Measurements from ENCODE around the gene WDR88. TPM values are rescaled to one million over a fixed set of nuclear protein-coding genes. Genes with fewer than 3 reads are reported as not detected.
"Not testable (repeated sequence)": the region's sequence is repeated elsewhere in the genome, so short reads cannot be mapped to it uniquely, and the experiment has no call there.

The WDR88 gene
- total and polyA plus RNA-seq, 2 donors from 2014 or later: not detected

DNA sequence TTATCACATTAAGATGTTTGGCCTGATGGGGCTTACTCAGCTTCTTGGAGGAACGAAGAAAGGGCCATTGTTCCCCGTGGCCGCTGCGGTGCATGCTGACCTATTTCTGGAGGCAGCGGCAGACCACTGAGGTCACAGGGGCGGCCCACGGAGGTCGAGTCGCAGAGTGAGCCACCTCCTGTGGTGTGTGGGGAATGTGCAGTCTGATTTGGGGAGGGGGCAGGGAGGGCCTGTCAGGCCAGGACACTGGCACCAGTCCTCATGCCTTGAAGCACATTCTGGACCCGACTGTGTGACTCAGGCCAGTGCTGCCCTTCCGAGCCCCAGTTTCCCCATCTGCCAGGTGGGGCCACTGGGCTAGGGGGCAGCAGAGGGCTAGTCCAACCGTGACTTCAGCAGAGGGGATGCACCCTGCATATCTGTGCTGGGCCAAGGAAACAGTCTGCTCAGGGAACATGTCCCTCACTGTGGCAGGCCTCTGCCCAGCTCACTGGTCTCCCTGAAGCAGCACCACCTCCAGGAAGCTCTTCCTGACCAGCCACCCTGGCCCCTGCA lies 87.4 kb downstream of the WDR88 start:
- no peak overlapping the region for H3K27ac ChIP-seq (ENCODE audit: low read depth in 2 of 2, low read length in 2 of 2)
- H3K4me1 ChIP-seq (ENCODE audit: control insufficient read depth in 2 of 3, insufficient read depth in 2 of 3, low read depth in 1 of 3, low read length in 3 of 3): no peaks in the 10 kb centered on the region
- DNase-seq (no peak), FAIRE-seq (no peak)
- intact Hi-C loops (cut with DNase I): no loop called here
- no peak overlapping the region for H3K9ac ChIP-seq (ENCODE audit: low read length in 3 of 3)
- no peaks in the 10 kb centered on the region for H3K36me3 ChIP-seq (ENCODE audit: control insufficient read depth in 2 of 3, insufficient read depth in 3 of 3, low read length in 3 of 3)
- TF ChIP-seq, protein P1, sequence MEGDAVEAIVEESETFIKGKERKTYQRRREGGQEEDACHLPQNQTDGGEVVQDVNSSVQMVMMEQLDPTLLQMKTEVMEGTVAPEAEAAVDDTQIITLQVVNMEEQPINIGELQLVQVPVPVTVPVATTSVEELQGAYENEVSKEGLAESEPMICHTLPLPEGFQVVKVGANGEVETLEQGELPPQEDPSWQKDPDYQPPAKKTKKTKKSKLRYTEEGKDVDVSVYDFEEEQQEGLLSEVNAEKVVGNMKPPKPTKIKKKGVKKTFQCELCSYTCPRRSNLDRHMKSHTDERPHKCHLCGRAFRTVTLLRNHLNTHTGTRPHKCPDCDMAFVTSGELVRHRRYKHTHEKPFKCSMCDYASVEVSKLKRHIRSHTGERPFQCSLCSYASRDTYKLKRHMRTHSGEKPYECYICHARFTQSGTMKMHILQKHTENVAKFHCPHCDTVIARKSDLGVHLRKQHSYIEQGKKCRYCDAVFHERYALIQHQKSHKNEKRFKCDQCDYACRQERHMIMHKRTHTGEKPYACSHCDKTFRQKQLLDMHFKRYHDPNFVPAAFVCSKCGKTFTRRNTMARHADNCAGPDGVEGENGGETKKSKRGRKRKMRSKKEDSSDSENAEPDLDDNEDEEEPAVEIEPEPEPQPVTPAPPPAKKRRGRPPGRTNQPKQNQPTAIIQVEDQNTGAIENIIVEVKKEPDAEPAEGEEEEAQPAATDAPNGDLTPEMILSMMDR (IDR thresholded peaks at IDR 0.05; ENCODE audit: borderline replicate concordance, extremely low read depth, insufficient read depth): no peak
- no peak overlapping the region for H3K4me3 ChIP-seq (ENCODE audit: low read length in 3 of 3)
- H3K9me3 ChIP-seq (ENCODE audit: control insufficient read depth in 2 of 3, insufficient read depth in 1 of 3, low read length in 3 of 3): no peaks in the 10 kb centered on the region
- no peaks in the 10 kb centered on the region for H3K27me3 ChIP-seq (ENCODE audit: control insufficient read depth, insufficient read depth, low read length)

DNA sequence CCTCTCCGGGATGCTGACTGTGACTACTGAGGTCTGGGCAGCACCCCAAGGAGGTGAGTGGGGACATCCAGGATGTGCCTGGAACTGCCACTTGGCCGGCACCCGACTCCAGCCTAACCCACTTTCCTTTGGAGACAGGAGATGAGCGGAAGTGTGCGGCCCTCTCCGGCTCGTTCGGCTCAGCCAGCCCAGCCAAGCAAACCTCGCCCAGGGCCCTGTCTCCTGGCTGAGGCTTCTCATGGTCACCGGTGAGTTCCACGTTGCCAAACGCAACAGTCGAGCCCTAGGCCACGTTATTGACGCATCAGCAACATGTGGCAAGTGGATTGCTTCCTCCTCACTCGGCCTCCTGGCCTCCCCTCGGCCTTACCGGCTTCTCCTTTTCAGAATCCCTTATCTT lies 88.2 kb downstream of the WDR88 start:
- Histone ChIP-seq H3K27me3 (ENCODE audit: control insufficient read depth, insufficient read depth, low read length) (peaks cover 6% of the 10 kb centered on the region), H3K4me1 (ENCODE audit: control insufficient read depth in 2 of 3, insufficient read depth in 2 of 3, low read depth in 1 of 3, low read length in 3 of 3) (no peaks in the 10 kb centered on the region), H3K36me3 (ENCODE audit: control insufficient read depth in 2 of 3, insufficient read depth in 3 of 3, low read length in 3 of 3) (no peaks in the 10 kb centered on the region), H3K4me3 (ENCODE audit: low read length in 3 of 3) (no peak overlapping the region), H3K27ac (ENCODE audit: low read depth in 2 of 2, low read length in 2 of 2) (no peak overlapping the region), H3K9ac (ENCODE audit: low read length in 3 of 3) (no peak overlapping the region), H3K9me3 (ENCODE audit: control insufficient read depth in 2 of 3, insufficient read depth in 1 of 3, low read length in 3 of 3) (no peaks in the 10 kb centered on the region)
- DNase-seq (no peak), FAIRE-seq (no peak)
- TF ChIP-seq, protein P1 (IDR thresholded peaks at IDR 0.05; ENCODE audit: borderline replicate concordance, extremely low read depth, insufficient read depth): no peak
- intact Hi-C loops (cut with DNase I): no loop called here

DNA sequence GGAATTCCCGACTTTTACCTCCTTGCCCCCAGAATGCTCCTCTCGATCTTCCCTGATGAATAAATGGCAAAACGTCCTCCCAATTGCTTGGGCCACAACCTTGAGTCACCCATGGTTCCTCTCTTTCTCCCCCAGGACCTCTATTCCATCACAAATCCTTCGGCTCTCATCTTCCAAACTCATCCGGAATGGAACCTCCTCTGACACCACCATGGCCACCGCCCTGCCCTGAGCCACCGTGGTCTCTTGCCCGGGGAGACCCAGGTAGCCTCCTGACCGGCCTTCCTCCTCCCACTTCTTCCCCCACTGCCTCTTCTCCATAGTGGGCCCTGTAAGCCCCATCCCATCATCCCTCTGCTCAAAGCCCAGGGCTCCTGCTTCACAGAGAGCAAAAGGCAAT lies 88.8 kb downstream of the WDR88 start:
- Histone ChIP-seq H3K9ac (ENCODE audit: low read length in 3 of 3) (no peak overlapping the region), H3K4me1 (ENCODE audit: control insufficient read depth in 2 of 3, insufficient read depth in 2 of 3, low read depth in 1 of 3, low read length in 3 of 3) (peaks cover 0 to 2% (median 0%) of the 10 kb centered on the region in 3 donors), H3K9me3 (ENCODE audit: control insufficient read depth in 2 of 3, insufficient read depth in 1 of 3, low read length in 3 of 3) (no peaks in the 10 kb centered on the region), H3K36me3 (ENCODE audit: control insufficient read depth in 2 of 3, insufficient read depth in 3 of 3, low read length in 3 of 3) (no peaks in the 10 kb centered on the region), H3K4me3 (ENCODE audit: low read length in 3 of 3) (no peak overlapping the region), H3K27ac (ENCODE audit: low read depth in 2 of 2, low read length in 2 of 2) (no peak overlapping the region), H3K27me3 (ENCODE audit: control insufficient read depth, insufficient read depth, low read length) (peaks cover 7% of the 10 kb centered on the region)
- FAIRE-seq: no peak
- no peak for DNase-seq
- TF ChIP-seq, protein P1 (IDR thresholded peaks at IDR 0.05; ENCODE audit: borderline replicate concordance, extremely low read depth, insufficient read depth): no peak
- intact Hi-C loops (cut with DNase I): no loop called here

DNA sequence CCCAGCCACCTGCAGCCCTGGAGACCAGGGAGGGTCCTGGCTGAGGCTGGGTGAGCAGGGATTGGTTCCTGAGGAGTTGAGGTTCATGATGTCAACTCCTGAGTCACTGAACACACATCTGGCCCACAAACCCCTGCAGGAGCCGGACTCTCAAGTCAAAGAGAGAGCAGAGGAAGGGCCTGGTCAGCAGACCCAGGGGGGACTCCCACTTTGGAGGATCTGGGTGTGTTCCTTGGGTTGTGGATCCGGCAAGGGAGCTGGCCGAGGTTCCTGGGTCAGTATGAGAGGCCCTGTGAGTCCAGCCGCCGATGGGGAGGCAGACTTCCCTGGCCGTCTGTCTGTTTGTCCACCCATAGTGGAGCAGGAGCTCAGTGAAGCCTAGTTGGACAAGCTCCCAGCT lies 89.7 kb downstream of the WDR88 start:
- intact Hi-C loops (cut with DNase I): no loop called here
- FAIRE-seq (no peak), DNase-seq (no peak)
- H3K36me3 ChIP-seq (ENCODE audit: control insufficient read depth in 2 of 3, insufficient read depth in 3 of 3, low read length in 3 of 3): no peaks in the 10 kb centered on the region
- H3K4me1 ChIP-seq (ENCODE audit: control insufficient read depth in 2 of 3, insufficient read depth in 2 of 3, low read depth in 1 of 3, low read length in 3 of 3): peaks cover 0 to 4% (median 0%) of the 10 kb centered on the region in 3 donors
- H3K9ac ChIP-seq (ENCODE audit: low read length in 3 of 3): no peak overlapping the region
- H3K27ac ChIP-seq (ENCODE audit: low read depth in 2 of 2, low read length in 2 of 2): no peak overlapping the region
- no peak overlapping the region for H3K4me3 ChIP-seq (ENCODE audit: low read length in 3 of 3)
- TF ChIP-seq, protein P1 (IDR thresholded peaks at IDR 0.05; ENCODE audit: borderline replicate concordance, extremely low read depth, insufficient read depth): no peak
- peaks cover 14% of the 10 kb centered on the region for H3K27me3 ChIP-seq (ENCODE audit: control insufficient read depth, insufficient read depth, low read length)
- H3K9me3 ChIP-seq (ENCODE audit: control insufficient read depth in 2 of 3, insufficient read depth in 1 of 3, low read length in 3 of 3): no peaks in the 10 kb centered on the region

DNA sequence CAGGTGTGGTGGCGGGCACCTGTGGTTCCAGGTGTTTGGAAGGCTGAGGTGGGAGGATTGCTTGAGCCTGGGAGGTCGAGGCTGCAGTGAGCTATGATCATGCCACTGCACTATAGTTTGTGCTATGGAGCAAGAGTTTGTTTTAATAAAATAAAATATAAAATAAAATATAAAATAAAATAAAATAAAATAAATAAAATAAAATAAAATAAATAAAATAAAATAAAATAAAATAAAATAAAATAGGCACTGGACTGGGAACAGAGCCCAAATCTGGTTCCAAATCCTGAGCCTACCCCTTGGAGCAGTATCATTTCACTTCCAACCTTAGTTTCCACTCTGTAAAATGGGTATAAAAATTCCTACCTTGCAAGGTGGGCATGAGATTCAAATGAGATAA lies 90.3 kb downstream of the WDR88 start:
- DNase-seq; H3K9ac ChIP-seq (ENCODE audit: low read length in 3 of 3); H3K9me3 ChIP-seq (ENCODE audit: control insufficient read depth in 2 of 3, insufficient read depth in 1 of 3, low read length in 3 of 3); H3K4me3 ChIP-seq (ENCODE audit: low read length in 3 of 3); H3K4me1 ChIP-seq (ENCODE audit: control insufficient read depth in 2 of 3, insufficient read depth in 2 of 3, low read depth in 1 of 3, low read length in 3 of 3); H3K36me3 ChIP-seq (ENCODE audit: control insufficient read depth in 2 of 3, insufficient read depth in 3 of 3, low read length in 3 of 3); H3K27ac ChIP-seq (ENCODE audit: low read depth in 2 of 2, low read length in 2 of 2); FAIRE-seq; intact Hi-C loops (cut with DNase I): not testable (repeated sequence)
- peaks cover 14% of the 10 kb centered on the region for H3K27me3 ChIP-seq (ENCODE audit: control insufficient read depth, insufficient read depth, low read length)

Measured in kidney (tissue), 14 donors.